Nephron (organoid): ENCODE data around the gene RIMS4.

Experiments
- H3K27ac Mint-ChIP-seq, 3 experiments: 2 replicates each; pipeline ENCODE4 v1.8.0; 2020; ENCODE audit warnings: mixed read lengths in 3 of 3, mild to moderate bottlenecking in 2 of 3, moderate library complexity in 1 of 3
- H3K27me3 Mint-ChIP-seq: 2 replicates; pipeline ENCODE4 v1.8.0; 2021; ENCODE audit warnings: low read depth, mild to moderate bottlenecking, moderate library complexity, mixed read lengths
- H3K36me3 Mint-ChIP-seq: 2 replicates; pipeline ENCODE4 v1.8.0; 2020; ENCODE audit warnings: low read depth, mixed read lengths
- H3K4me1 Mint-ChIP-seq: 2 replicates; pipeline ENCODE4 v1.8.0; 2020; ENCODE audit warnings: mixed read lengths
- H3K4me3 Mint-ChIP-seq, 3 experiments: 2 replicates each; pipeline ENCODE4 v1.8.0; 2020; ENCODE audit warnings: mild to moderate bottlenecking in 3 of 3, mixed read lengths in 3 of 3, moderate library complexity in 2 of 3
- H3K9me3 Mint-ChIP-seq: 2 replicates; pipeline ENCODE4 v1.8.0; 2020; ENCODE audit warnings: mixed read lengths
- CTCF ChIP-seq, 3 experiments: fragments of 200-600 bp; sonication (generic); IDR thresholded peaks; one replicate each; pipeline ENCODE4 v1.5.0; 2021; ENCODE audit warnings: antibody characterized with exemption in 3 of 3; ENCODE audit not compliant: unreplicated experiment in 3 of 3

Gene RIMS4

GRCh38 chr20:44738813-44739477 is 71.4 kb downstream of the RIMS4 start:
- Mint-ChIP-seq H3K4me3 (no peak overlapping the region), H3K36me3 (no peaks in the 10 kb centered on the region), H3K27me3 (peaks cover 28% of the 10 kb centered on the region), H3K4me1 (peaks cover 23% of the 10 kb centered on the region), H3K9me3 (no peaks in the 10 kb centered on the region), H3K27ac (peak overlapping the region in 1 of 3 experiments; percentile 15)
- no peak for TF ChIP-seq CTCF (IDR thresholded peaks at IDR 0.05; ENCODE audit: unreplicated experiment in 3 of 3)

DNA sequence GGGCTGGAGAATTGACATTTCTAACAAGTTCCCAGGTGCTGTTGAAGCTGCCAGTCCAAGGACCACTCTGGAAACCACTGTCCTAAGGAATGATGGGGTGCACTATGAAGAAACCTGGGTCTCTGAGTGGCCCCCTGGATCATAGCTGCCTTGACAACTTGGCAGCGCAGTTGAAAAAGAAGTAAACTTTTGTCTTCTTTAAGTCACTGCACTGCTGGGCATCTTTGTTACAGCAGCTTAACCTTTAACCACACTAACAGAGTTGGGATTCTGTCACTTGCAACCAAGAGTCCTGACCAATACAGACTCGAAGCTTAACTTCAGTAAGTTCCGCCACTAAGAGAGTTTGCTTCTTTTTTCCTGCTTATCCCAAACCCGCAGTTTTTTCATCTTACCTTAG is 73.2 kb downstream of the RIMS4 start:
- H3K27me3 Mint-ChIP-seq: peaks cover 21% of the 10 kb centered on the region
- no peak overlapping the region for H3K4me3 Mint-ChIP-seq
- H3K27ac Mint-ChIP-seq: no peak overlapping the region
- no peaks in the 10 kb centered on the region for H3K9me3 Mint-ChIP-seq
- peaks cover 23% of the 10 kb centered on the region for H3K4me1 Mint-ChIP-seq
- H3K36me3 Mint-ChIP-seq: no peaks in the 10 kb centered on the region
- TF ChIP-seq CTCF (IDR thresholded peaks at IDR 0.05; ENCODE audit: unreplicated experiment in 3 of 3): no peak

- TF ChIP-seq CTCF (IDR thresholded peaks at IDR 0.05; ENCODE audit: unreplicated experiment in 3 of 3): no peak
- Mint-ChIP-seq H3K4me1 (peaks cover 23% of the 10 kb centered on the region), H3K36me3 (no peaks in the 10 kb centered on the region), H3K4me3 (no peak overlapping the region), H3K9me3 (no peaks in the 10 kb centered on the region), H3K27me3 (peaks cover 16% of the 10 kb centered on the region), H3K27ac (peak overlapping the region; percentile 23 to 41 (median 28))
Measured at GRCh38 chr20:44736170-44737021, 74.0 kb downstream of the RIMS4 start.

GRCh38 chr20:44735816-44736169 is 74.6 kb downstream of the RIMS4 start:
- no peaks in the 10 kb centered on the region for H3K36me3 Mint-ChIP-seq
- peak overlapping the region; percentile 23 to 41 (median 28) for H3K27ac Mint-ChIP-seq
- no peak for TF ChIP-seq CTCF (IDR thresholded peaks at IDR 0.05; ENCODE audit: unreplicated experiment in 3 of 3)
- peaks cover 15% of the 10 kb centered on the region for H3K27me3 Mint-ChIP-seq
- no peaks in the 10 kb centered on the region for H3K9me3 Mint-ChIP-seq
- H3K4me3 Mint-ChIP-seq: no peak overlapping the region
- H3K4me1 Mint-ChIP-seq: peaks cover 23% of the 10 kb centered on the region

DNA sequence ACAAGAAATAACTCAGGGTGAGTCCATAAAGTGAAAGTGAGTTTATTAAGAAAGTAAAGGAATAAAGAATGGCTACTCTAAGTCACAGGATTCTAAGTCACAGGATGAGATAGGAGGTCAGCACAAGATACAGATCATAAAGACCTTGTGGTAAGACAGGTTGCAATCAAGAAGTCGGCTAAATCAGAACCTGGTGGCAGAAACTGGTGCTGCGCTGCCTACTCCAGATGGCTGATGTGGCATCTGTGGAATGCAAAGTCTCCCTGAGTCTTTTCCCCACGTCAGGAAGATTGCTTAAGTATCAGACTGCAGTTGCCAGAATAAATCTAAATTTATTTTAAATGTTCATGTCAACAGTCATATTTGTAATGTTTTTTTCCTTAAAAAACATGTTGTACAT is 75.4 kb downstream of the RIMS4 start:
- no peak for TF ChIP-seq CTCF (IDR thresholded peaks at IDR 0.05; ENCODE audit: unreplicated experiment in 3 of 3)
- Mint-ChIP-seq H3K4me3 (no peak overlapping the region), H3K36me3 (no peaks in the 10 kb centered on the region), H3K4me1 (peaks cover 19% of the 10 kb centered on the region), H3K27me3 (peaks cover 12% of the 10 kb centered on the region), H3K27ac (no peak overlapping the region), H3K9me3 (no peaks in the 10 kb centered on the region)
